Right atrium auricular region (tissue), 2 donors: ENCODE measurements around the gene THBS1. TPM values are rescaled to one million over a fixed set of nuclear protein-coding genes. Genes with fewer than 3 reads are reported as not detected.

Experiments
- DNase-seq: peaks from one replicate; pipeline ENCODE4 v3.0.0-alpha.2; 2019; ENCODE audit warnings: low spot score
- H3K27ac ChIP-seq, 2 donors: fragments of 200-600 bp; sonication (generic); 1 replicate in 1 of 2; 2 replicates in 1 of 2; pipeline ENCODE4 v1.5.1; 2016 to 2019
- H3K27me3 ChIP-seq, 2 donors: fragments of 200-600 bp; sonication (generic); one replicate each; pipeline versions ENCODE4 v1.5.1 to v1.6.0; 2017 to 2019
- H3K36me3 ChIP-seq: fragments of 200-600 bp; sonication (generic); one replicate; pipeline ENCODE4 v1.5.1; 2016
- H3K4me1 ChIP-seq, 2 donors: fragments of 200-600 bp; sonication (generic); one replicate each; pipeline versions ENCODE4 v1.5.1 to v1.6.0; 2017 to 2019
- H3K4me3 ChIP-seq, 2 donors: fragments of 200-600 bp; sonication (generic); 1 replicate in 1 of 2; 2 replicates in 1 of 2; pipeline ENCODE4 v1.5.1; 2017 to 2019; ENCODE audit warnings: mild to moderate bottlenecking in 1 of 2, moderate library complexity in 1 of 2
- H3K9me3 ChIP-seq, 2 donors: fragments of 200-600 bp; sonication (generic); one replicate each; pipeline ENCODE4 v1.5.1; 2019
- total RNA-seq, 2 donors: library from RNA; depleted of rRNA; stranded (reverse); fragments of >200 nt; gene quantifications; one replicate each; pipeline ENCODE4 v1.1.0, GENCODE V29; 2016
- TF ChIP-seq, protein P1 (sequence below), 2 donors: fragments of 200-600 bp; sonication (generic); IDR thresholded peaks; one replicate each; pipeline ENCODE4 v1.5.1; 2019; ENCODE audit warnings: antibody characterized with exemption in 2 of 2

The THBS1 gene
- total RNA-seq, 2 donors from 2014 or later = 67.8 to 205 TPM

DNA sequence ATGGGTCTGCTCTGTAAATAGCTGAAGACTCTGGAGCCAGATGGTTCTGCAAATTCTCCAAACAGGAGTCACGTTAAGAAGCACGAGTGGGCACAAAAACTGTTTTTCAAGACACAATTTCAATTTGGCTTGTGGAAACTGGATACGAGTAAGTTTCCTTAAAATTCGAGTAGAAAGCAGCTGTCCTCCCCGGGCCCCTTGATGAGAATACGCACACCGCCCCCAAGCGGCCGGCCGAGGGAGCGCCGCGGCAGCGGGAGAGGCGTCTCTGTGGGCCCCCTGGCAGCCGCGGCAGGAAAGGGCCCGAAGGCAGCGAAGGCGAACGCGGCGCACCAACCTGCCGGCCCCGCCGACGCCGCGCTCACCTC lies 778 bp upstream of the THBS1 start:
- Histone ChIP-seq H3K4me3 (peak overlapping the region; percentile 57 to 61), H3K36me3 (peaks cover 35% of the 10 kb centered on the region), H3K27me3 (no peaks in the 10 kb centered on the region), H3K9me3 (no peaks in the 10 kb centered on the region), H3K27ac (peak overlapping the region; percentile 86 to 89), H3K4me1 (peaks cover 0 to 44% of the 10 kb centered on the region in 2 donors)
- DNase-seq = peak; percentile 97
- TF ChIP-seq, protein P1, sequence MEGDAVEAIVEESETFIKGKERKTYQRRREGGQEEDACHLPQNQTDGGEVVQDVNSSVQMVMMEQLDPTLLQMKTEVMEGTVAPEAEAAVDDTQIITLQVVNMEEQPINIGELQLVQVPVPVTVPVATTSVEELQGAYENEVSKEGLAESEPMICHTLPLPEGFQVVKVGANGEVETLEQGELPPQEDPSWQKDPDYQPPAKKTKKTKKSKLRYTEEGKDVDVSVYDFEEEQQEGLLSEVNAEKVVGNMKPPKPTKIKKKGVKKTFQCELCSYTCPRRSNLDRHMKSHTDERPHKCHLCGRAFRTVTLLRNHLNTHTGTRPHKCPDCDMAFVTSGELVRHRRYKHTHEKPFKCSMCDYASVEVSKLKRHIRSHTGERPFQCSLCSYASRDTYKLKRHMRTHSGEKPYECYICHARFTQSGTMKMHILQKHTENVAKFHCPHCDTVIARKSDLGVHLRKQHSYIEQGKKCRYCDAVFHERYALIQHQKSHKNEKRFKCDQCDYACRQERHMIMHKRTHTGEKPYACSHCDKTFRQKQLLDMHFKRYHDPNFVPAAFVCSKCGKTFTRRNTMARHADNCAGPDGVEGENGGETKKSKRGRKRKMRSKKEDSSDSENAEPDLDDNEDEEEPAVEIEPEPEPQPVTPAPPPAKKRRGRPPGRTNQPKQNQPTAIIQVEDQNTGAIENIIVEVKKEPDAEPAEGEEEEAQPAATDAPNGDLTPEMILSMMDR (IDR thresholded peaks at IDR 0.05) = peak; percentile 99

DNA sequence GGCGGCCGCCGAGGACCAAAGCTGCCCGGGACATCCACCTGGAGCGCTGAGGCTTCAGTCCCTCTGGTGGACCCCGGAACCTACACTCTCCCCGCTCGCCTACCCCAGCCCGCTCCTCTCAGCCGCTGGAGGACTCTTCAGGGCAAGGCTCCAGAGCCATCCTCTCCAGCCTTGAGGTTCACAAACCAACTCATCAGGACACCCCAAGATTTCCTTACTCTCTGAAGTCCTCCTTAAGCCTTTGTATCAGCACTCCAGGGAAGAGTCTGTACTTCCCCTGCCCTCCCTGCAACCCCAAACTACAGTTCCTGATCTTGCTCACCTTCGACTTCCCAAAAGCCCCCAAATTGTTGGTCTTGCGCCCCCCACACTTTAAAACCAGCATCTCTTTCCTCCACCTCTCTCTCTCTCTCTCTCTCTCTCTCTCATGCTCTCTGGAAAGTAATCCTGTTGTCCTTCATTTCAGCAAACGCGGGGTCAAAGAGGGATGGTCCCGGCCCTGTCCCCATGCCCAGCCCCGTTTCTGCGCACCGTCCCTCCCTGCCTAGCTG lies 438 bp downstream of the THBS1 start:
- H3K27ac ChIP-seq = peak overlapping the region; percentile 86 to 89
- peaks cover 0 to 50% of the 10 kb centered on the region in 2 donors for H3K4me1 ChIP-seq

DNA sequence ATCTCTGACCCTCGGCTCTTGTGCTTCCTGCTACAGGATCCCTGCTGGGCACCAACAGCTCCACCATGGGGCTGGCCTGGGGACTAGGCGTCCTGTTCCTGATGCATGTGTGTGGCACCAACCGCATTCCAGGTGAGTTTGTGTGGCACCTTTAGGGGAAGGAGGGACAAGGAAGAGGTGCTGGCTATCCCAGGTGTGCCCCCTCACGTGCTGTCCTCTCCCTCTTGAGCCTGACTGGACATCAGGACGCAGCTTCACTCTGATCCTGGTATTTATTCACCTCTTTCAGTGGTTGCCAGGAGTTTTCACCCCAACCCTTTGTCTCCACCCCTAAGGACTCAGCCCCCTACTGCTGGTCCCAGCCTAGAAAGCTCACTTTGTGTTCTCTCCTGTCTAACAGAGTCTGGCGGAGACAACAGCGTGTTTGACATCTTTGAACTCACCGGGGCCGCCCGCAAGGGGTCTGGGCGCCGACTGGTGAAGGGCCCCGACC lies 960 bp downstream of the THBS1 start:
- H3K9me3 ChIP-seq = no peaks in the 10 kb centered on the region
- no peaks in the 10 kb centered on the region for H3K27me3 ChIP-seq
- TF ChIP-seq, protein P1 (IDR thresholded peaks at IDR 0.05) = peak in 1 of 2 donors; percentile 63
- H3K4me1 ChIP-seq = peaks cover 0 to 52% of the 10 kb centered on the region in 2 donors
- H3K36me3 ChIP-seq = peaks cover 52% of the 10 kb centered on the region
- peak overlapping the region; percentile 86 to 89 for H3K27ac ChIP-seq
- peak overlapping the region; percentile 57 to 61 for H3K4me3 ChIP-seq
- DNase-seq = no peak

More for the DNA sequence above, 438 bp downstream of the THBS1 start:
- TF ChIP-seq, protein P1 (IDR thresholded peaks at IDR 0.05) = no peak
- Histone ChIP-seq H3K9me3 (no peaks in the 10 kb centered on the region), H3K36me3 (peaks cover 47% of the 10 kb centered on the region), H3K4me3 (peak overlapping the region; percentile 57 to 61), H3K27me3 (no peaks in the 10 kb centered on the region)
- DNase-seq = no peak

DNA sequence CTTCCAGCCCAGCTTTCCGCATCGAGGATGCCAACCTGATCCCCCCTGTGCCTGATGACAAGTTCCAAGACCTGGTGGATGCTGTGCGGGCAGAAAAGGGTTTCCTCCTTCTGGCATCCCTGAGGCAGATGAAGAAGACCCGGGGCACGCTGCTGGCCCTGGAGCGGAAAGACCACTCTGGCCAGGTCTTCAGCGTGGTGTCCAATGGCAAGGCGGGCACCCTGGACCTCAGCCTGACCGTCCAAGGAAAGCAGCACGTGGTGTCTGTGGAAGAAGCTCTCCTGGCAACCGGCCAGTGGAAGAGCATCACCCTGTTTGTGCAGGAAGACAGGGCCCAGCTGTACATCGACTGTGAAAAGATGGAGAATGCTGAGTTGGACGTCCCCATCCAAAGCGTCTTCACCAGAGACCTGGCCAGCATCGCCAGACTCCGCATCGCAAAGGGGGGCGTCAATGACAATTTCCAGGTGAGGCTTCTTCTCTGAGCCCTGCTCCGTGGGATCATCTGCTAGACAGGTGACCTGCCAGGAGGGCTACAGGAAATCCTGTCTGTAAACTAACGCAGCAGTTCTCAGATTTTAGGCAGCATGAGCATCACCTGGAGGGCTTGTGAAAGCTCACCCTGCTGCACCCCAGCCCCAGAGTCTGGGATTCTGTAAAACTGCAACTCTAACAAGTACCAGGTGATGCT lies 1.6 kb downstream of the THBS1 start:
- peak overlapping the region; percentile 86 to 89 for H3K27ac ChIP-seq
- DNase-seq = no peak
- no peaks in the 10 kb centered on the region for H3K9me3 ChIP-seq
- peak overlapping the region; percentile 57 to 61 for H3K4me3 ChIP-seq
- peaks cover 58% of the 10 kb centered on the region for H3K36me3 ChIP-seq
- H3K27me3 ChIP-seq = no peaks in the 10 kb centered on the region
- peaks cover 0 to 52% of the 10 kb centered on the region in 2 donors for H3K4me1 ChIP-seq
- TF ChIP-seq, protein P1 (IDR thresholded peaks at IDR 0.05) = no peak

DNA sequence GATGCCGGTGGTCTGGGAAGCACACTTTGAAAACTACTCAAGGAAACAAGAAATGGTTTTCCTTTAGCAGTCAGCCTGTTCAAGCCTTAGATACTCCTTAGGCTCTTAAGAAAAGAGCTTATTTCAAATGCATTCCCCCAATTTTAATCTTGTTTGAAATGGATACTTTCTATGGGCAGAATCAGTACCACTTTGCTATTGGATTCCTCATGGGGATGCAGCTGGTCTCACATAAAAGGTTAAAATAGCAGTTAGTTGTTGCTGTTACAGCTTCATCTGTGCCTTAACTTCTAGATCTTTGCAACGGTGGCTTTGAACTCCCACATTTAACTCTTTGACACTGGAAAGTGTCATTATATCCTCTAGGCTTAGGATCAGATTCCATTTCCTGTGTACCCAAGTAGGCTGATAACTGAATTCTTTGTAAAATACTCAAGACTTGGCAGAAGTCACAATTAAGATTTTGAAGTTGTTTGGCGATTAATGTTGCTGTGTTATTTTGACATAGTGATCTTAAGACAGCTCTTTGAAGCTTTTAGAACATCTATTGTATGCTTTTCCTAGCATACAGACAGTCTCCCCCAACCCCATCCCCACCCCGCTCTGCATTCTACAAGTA lies 2.2 kb downstream of the THBS1 start:
- TF ChIP-seq, protein P1 (IDR thresholded peaks at IDR 0.05) = peak; percentile 33 to 52
- Histone ChIP-seq H3K4me1 (peaks cover 0 to 52% of the 10 kb centered on the region in 2 donors), H3K9me3 (no peaks in the 10 kb centered on the region), H3K4me3 (peak overlapping the region; percentile 57 to 61), H3K27ac (peak overlapping the region; percentile 86 to 89), H3K36me3 (peaks cover 64% of the 10 kb centered on the region), H3K27me3 (no peaks in the 10 kb centered on the region)
- DNase-seq = no peak
